GM18909 (cell line): Measurements from ENCODE around the gene C1QTNF1.

Experiments used
- ATAC-seq: cut with Tn5 transposase; IDR thresholded peaks from one replicate; pipeline ENCODE4 v1.9.1; 2021; ENCODE audit warnings: mild to moderate bottlenecking; ENCODE audit not compliant: unreplicated experiment, poor library complexity

The C1QTNF1 gene

GRCh38 chr17:78991906-78992532, 31.9 kb upstream of the C1QTNF1 start:
- ATAC-seq = no peak

- no peak for ATAC-seq
Measured at GRCh38 chr17:78992542-78993212, 31.3 kb upstream of the C1QTNF1 start.

- no peak for ATAC-seq
Measured at GRCh38 chr17:78993241-78993956, 30.6 kb upstream of the C1QTNF1 start.

- ATAC-seq = no peak
Measured at GRCh38 chr17:78993981-78994671, 29.8 kb upstream of the C1QTNF1 start.

GRCh38 chr17:78995022-78995760, 28.8 kb upstream of the C1QTNF1 start:
- no peak for ATAC-seq

GRCh38 chr17:78995761-78996451, 28.1 kb upstream of the C1QTNF1 start:
- ATAC-seq = no peak

- ATAC-seq = no peak
Measured at GRCh38 chr17:78996781-78997201, 27.2 kb upstream of the C1QTNF1 start.

- no peak for ATAC-seq
Measured at GRCh38 chr17:78997231-78997741, 26.7 kb upstream of the C1QTNF1 start.

GRCh38 chr17:78997881-78998280, 26.1 kb upstream of the C1QTNF1 start:
- ATAC-seq = no peak

GRCh38 chr17:78998311-78999055, 25.5 kb upstream of the C1QTNF1 start:
- no peak for ATAC-seq

- no peak for ATAC-seq
Measured at GRCh38 chr17:78999056-78999768, 24.8 kb upstream of the C1QTNF1 start.

- no peak for ATAC-seq
Measured at GRCh38 chr17:78999947-79000395, 24.0 kb upstream of the C1QTNF1 start.

- ATAC-seq = no peak
Measured at GRCh38 chr17:79000396-79001189, 23.4 kb upstream of the C1QTNF1 start.

- ATAC-seq = no peak
Measured at GRCh38 chr17:79001190-79002020, 22.6 kb upstream of the C1QTNF1 start.

GRCh38 chr17:79002291-79002690, 21.7 kb upstream of the C1QTNF1 start:
- no peak for ATAC-seq

GRCh38 chr17:79002796-79003593, 21.0 kb upstream of the C1QTNF1 start:
- no peak for ATAC-seq
